H1 (cell line): ENCODE measurements around the gene DLG1. TPM values are rescaled to one million over a fixed set of nuclear protein-coding genes. Genes with fewer than 3 reads are reported as not detected.

ENCODE experiments used
- EP300 ChIP-seq, 2 experiments: IDR thresholded peaks; 1 replicate in 1 of 2; 2 replicates in 1 of 2; pipeline ENCODE4 v1.6.1; 2011 to 2012; ENCODE audit warnings: low read depth in 2 of 2, low read length in 2 of 2, mild to moderate bottlenecking in 2 of 2, borderline replicate concordance in 1 of 2, inconsistent platforms in 1 of 2, moderate library complexity in 1 of 2
- HDAC2 ChIP-seq, 2 experiments: fragments of 300-600 bp in 1 of 2; sonication (generic) in 1 of 2; IDR thresholded peaks; 2 replicates each; pipeline ENCODE4 v1.6.1; 2011 to 2012; ENCODE audit warnings: low read depth in 2 of 2, low read length in 2 of 2, mild to moderate bottlenecking in 2 of 2, moderate library complexity in 2 of 2, borderline replicate concordance in 1 of 2, inconsistent platforms in 1 of 2
- JUND ChIP-seq: IDR thresholded peaks from 2 replicates; pipeline ENCODE4 v1.6.1; 2011; ENCODE audit warnings: mild to moderate bottlenecking, improper control_type of control experiment, low read length
- POLR2AphosphoS5 ChIP-seq: IDR thresholded peaks from 2 replicates; pipeline ENCODE4 v1.6.1; 2011; ENCODE audit warnings: low read depth, low read length
- SP4 ChIP-seq: IDR thresholded peaks from 2 replicates; pipeline ENCODE4 v1.6.1; 2012; ENCODE audit warnings: low read length, inconsistent platforms
- polyA plus RNA-seq, 7 experiments: library from polyadenylated mRNA; depleted of rRNA in 3 of 7; stranded (reverse) in 5 of 7; unstranded in 2 of 7; fragments of >200 nt in 5 of 7; fragments of 200-250 nt in 2 of 7; gene quantifications; 1 replicate in 5 of 7; 2 replicates in 1 of 7; 4 replicates in 1 of 7; pipeline versions ENCODE4 v1.2.1 to v1.2.3, GENCODE V29; 2011 to 2013; ENCODE audit warnings: missing spikeins in 2 of 7, mixed read lengths in 2 of 7
- total RNA-seq: library from RNA; stranded (reverse); fragmentation: NEBNext Ultra II Directional; extraction: Animal tissue kit (Norgen Biotek cat#: 25700); gene quantifications from 2 replicates; pipeline ENCODE4 v1.2.1, GENCODE V29; 2021

The DLG1 gene
- total and polyA plus RNA-seq, 2 of the 8 experiments (the other 6 are each of a cell fraction or from before 2014, with no cell fraction given): 13.4 to 78.8 TPM

DNA sequence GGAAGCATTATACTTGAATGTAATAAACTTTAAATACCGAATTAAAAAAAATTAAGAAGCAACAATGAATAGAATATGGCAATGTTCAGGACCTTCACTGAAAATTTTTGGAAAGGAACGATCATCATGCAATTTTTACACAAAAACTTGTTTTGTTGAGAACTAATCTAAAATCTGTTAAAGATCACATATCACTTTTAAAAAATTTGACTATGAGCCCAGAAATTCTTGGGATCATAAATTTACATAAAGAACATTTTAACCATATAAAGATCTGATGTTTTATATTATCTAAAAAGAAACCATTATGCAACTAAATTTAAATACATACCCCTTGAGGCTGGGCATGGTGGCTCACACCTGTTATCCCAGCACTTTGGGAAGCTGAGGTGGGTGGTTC is 192.6 kb downstream of the DLG1 start (continued):
- no peak for TF ChIP-seq JUND
- TF ChIP-seq HDAC2 (IDR thresholded peaks at IDR 0.05; ENCODE audit: borderline replicate concordance in 1 of 2, low read depth in 2 of 2, low read length in 2 of 2): no peak
- TF ChIP-seq POLR2AphosphoS5: no peak
- TF ChIP-seq EP300 (IDR thresholded peaks at IDR 0.05; ENCODE audit: borderline replicate concordance in 1 of 2, low read depth in 2 of 2, low read length in 2 of 2): no peak
- TF ChIP-seq SP4: no peak
